HCT116 (cell line): ENCODE measurements around the gene P4HTM. TPM values are rescaled to one million over a fixed set of nuclear protein-coding genes. Genes with fewer than 3 reads are reported as not detected.

Experiments used
- ATAC-seq: fragments of 200-7000 bp; cut with Tn5 transposase; 2 replicates; pipeline ENCODE4 v1.9.1; 2020; ENCODE audit warnings: mild to moderate bottlenecking, moderate library complexity
- BruUV-seq: library from RNA; stranded (reverse); fragments of 400-500 nt; replicated peaks from 2 replicates; lab custom pipeline; 2021; lab: Mats Ljungman, UMichigan
- CTCF ChIA-PET: fragments of 300-600 bp; sonication (Branson Sonifier 250); formaldehyde crosslinking; loops from one replicate; lab custom pipeline; 2021; ENCODE audit warnings: antibody characterized with exemption; lab: Charles Lee
- POLR2A ChIA-PET: fragments of 300-600, 350-600 bp; sonication (Branson Sonifier 250); formaldehyde crosslinking; loops from one replicate; lab custom pipeline; 2021; ENCODE audit warnings: antibody characterized with exemption; lab: Charles Lee
- RAD21 ChIA-PET, 2 experiments: fragments of 300-600 bp; sonication (Branson Sonifier 250); formaldehyde crosslinking; loops; one replicate each; lab custom pipeline; 2023; ENCODE audit warnings: low total read pairs in 2 of 2; ENCODE audit not compliant: uncharacterized antibody in 2 of 2, unreplicated experiment in 2 of 2, low non-redundant PET in 1 of 2; lab: Charles Lee
- DNase-seq: peaks from one replicate; pipeline ENCODE4 v3.0.0-alpha.2; 2010; ENCODE audit warnings: low read depth, low spot score
- H2AFZ ChIP-seq: fragments of 200-600 bp; shearing (Covaris generic), sonication (generic); 2 replicates; pipeline ENCODE4 v1.6.1; 2017; ENCODE audit warnings: low read depth, mixed run types, mixed read lengths, antibody characterized with exemption, low read length; ENCODE audit not compliant: poor library complexity, severe bottlenecking
- H3K27ac ChIP-seq: 2 replicates; pipeline ENCODE4 v1.5.1; 2012; ENCODE audit warnings: low read depth, low read length
- H3K27me3 ChIP-seq: fragments of 200-600 bp; sonication (generic); 2 replicates; pipeline ENCODE4 v1.6.1; 2016; ENCODE audit warnings: mixed run types, low read length, mixed read lengths; ENCODE audit not compliant: insufficient read depth
- H3K36me3 ChIP-seq, 2 experiments: fragments of 200-500 bp in 1 of 2; fragments of 200-600 bp in 1 of 2; sonication (Bioruptor generic) in 1 of 2; sonication (generic) in 1 of 2; 2 replicates each; pipeline versions ENCODE4 v1.5.1 to v1.6.1; 2014 to 2016; ENCODE audit warnings: low read length in 2 of 2, inconsistent platforms in 1 of 2, mixed read lengths in 1 of 2, mixed run types in 1 of 2; ENCODE audit not compliant: insufficient read depth in 2 of 2, control insufficient read depth in 1 of 2
- H3K4me1 ChIP-seq, 2 experiments: fragments of 200-600 bp in 1 of 2; sonication (generic) in 1 of 2; 2 replicates each; pipeline versions ENCODE4 v1.5.1 to v1.6.1; 2012 to 2017; ENCODE audit warnings: low read length in 2 of 2, inconsistent platforms in 1 of 2, mild to moderate bottlenecking in 1 of 2, mixed read lengths in 1 of 2, mixed run types in 1 of 2, moderate library complexity in 1 of 2; ENCODE audit not compliant: insufficient read depth in 2 of 2, control insufficient read depth in 1 of 2
- H3K4me2 ChIP-seq: fragments of 200-600 bp; sonication (generic); 2 replicates; pipeline ENCODE4 v1.6.1; 2017; ENCODE audit warnings: mixed run types, low read length, mixed read lengths
- H3K4me3 ChIP-seq, 2 experiments: fragments of 200-600 bp in 1 of 2; sonication (generic) in 1 of 2; replicated peaks in 1 of 2; 2 replicates each; pipeline ENCODE4 v1.5.1; 2011 to 2016; ENCODE audit warnings: low read length in 2 of 2, control low read depth in 1 of 2, low read depth in 1 of 2, mild to moderate bottlenecking in 1 of 2, mixed read lengths in 1 of 2, mixed run types in 1 of 2
- H3K79me2 ChIP-seq: fragments of 200-600 bp; sonication (generic); 2 replicates; pipeline ENCODE4 v1.6.1; 2017; ENCODE audit warnings: mild to moderate bottlenecking, mixed run types, low read length, moderate library complexity, mixed read lengths; ENCODE audit not compliant: insufficient read depth
- H3K9ac ChIP-seq: fragments of 200-600 bp; sonication (generic); 2 replicates; pipeline ENCODE4 v1.6.1; 2016; ENCODE audit warnings: low read length, mixed read lengths
- H3K9me2 ChIP-seq: fragments of 200-600 bp; sonication (generic), shearing (Covaris generic); 2 replicates; pipeline ENCODE4 v1.6.1; 2017; ENCODE audit warnings: mixed run types, mild to moderate bottlenecking, moderate library complexity; ENCODE audit not compliant: insufficient read depth
- H3K9me3 ChIP-seq, 2 experiments: fragments of 200-500 bp in 1 of 2; fragments of 200-600 bp in 1 of 2; sonication (Bioruptor generic) in 1 of 2; sonication (generic) in 1 of 2; 2 replicates each; pipeline ENCODE4 v1.6.1; 2014 to 2017; ENCODE audit warnings: low read length in 2 of 2, mixed read lengths in 2 of 2, inconsistent platforms in 1 of 2, low read depth in 1 of 2, mild to moderate bottlenecking in 1 of 2, mixed run types in 1 of 2, moderate library complexity in 1 of 2; ENCODE audit not compliant: control insufficient read depth in 1 of 2, insufficient read depth in 1 of 2
- H4K20me1 ChIP-seq: fragments of 200-600 bp; sonication (generic), shearing (Covaris generic); 2 replicates; pipeline ENCODE4 v1.6.1; 2017; ENCODE audit warnings: mixed run types, mild to moderate bottlenecking, moderate library complexity; ENCODE audit not compliant: insufficient read depth
- JUND ChIP-seq: IDR thresholded peaks from 2 replicates; pipeline ENCODE4 v1.6.1; 2012
- POLR2A ChIP-seq: IDR thresholded peaks from 2 replicates; pipeline ENCODE4 v1.7.0; 2011; ENCODE audit warnings: borderline replicate concordance; ENCODE audit not compliant: insufficient read depth, insufficient read length; ENCODE audit errors: extremely low read depth
- POLR2AphosphoS5 ChIP-seq: IDR thresholded peaks from 2 replicates; pipeline ENCODE4 v1.6.1; 2011; ENCODE audit warnings: mild to moderate bottlenecking, low read depth, low read length, moderate library complexity
- RAD21 ChIP-seq: IDR thresholded peaks from 2 replicates; pipeline ENCODE4 v1.6.1; 2012; ENCODE audit warnings: low read depth, mild to moderate bottlenecking
- SP1 ChIP-seq: IDR thresholded peaks from 2 replicates; pipeline ENCODE4 v1.6.1; 2012; ENCODE audit warnings: low read depth
- YY1 ChIP-seq: IDR thresholded peaks from 2 replicates; pipeline ENCODE4 v1.6.1; 2011; ENCODE audit warnings: low read length, low read depth, moderate library complexity, mild to moderate bottlenecking; ENCODE audit not compliant: insufficient replicate concordance; ENCODE audit errors: extremely low read depth
- ZFX ChIP-seq: fragments of 450-650 bp; IDR thresholded peaks from 2 replicates; pipeline ENCODE4 v1.6.1; 2017
- intact Hi-C: fragments of 100-400 bp; cut with micrococcal nuclease; formaldehyde crosslinking; loops from 2 replicates; pipeline ENCODE4 v1.10.0; 2022
- total RNA-seq: library from RNA; stranded (reverse); gene quantifications from one replicate; pipeline ENCODE4 v1.2.1, GENCODE V29; 2021; ENCODE audit not compliant: unreplicated experiment
- TF ChIP-seq, protein P1 (sequence below): IDR thresholded peaks from 2 replicates; pipeline ENCODE4 v1.6.1; 2012; ENCODE audit warnings: low read depth
- TF ChIP-seq, protein P2 (sequence below), 3 experiments: fragments of 200-600 bp in 1 of 3; sonication (generic) in 1 of 3; IDR thresholded peaks in 2 of 3; conservative IDR thresholded peaks in 1 of 3; 2 replicates each; pipeline ENCODE4 v1.5.1; 2012 to 2017; ENCODE audit warnings: low read depth in 2 of 3, low read length in 2 of 3, antibody characterized with exemption in 1 of 3, borderline replicate concordance in 1 of 3, control low read depth in 1 of 3, mild to moderate bottlenecking in 1 of 3, mixed read lengths in 1 of 3, mixed run types in 1 of 3, moderate library complexity in 1 of 3; ENCODE audit not compliant: insufficient read depth in 1 of 3
- TF ChIP-seq, protein P3 (sequence below): IDR thresholded peaks from 2 replicates; pipeline ENCODE4 v1.6.1; 2012

The P4HTM gene
- total RNA-seq, 1 experiment from 2014 or later, result 60.5 TPM

DNA sequence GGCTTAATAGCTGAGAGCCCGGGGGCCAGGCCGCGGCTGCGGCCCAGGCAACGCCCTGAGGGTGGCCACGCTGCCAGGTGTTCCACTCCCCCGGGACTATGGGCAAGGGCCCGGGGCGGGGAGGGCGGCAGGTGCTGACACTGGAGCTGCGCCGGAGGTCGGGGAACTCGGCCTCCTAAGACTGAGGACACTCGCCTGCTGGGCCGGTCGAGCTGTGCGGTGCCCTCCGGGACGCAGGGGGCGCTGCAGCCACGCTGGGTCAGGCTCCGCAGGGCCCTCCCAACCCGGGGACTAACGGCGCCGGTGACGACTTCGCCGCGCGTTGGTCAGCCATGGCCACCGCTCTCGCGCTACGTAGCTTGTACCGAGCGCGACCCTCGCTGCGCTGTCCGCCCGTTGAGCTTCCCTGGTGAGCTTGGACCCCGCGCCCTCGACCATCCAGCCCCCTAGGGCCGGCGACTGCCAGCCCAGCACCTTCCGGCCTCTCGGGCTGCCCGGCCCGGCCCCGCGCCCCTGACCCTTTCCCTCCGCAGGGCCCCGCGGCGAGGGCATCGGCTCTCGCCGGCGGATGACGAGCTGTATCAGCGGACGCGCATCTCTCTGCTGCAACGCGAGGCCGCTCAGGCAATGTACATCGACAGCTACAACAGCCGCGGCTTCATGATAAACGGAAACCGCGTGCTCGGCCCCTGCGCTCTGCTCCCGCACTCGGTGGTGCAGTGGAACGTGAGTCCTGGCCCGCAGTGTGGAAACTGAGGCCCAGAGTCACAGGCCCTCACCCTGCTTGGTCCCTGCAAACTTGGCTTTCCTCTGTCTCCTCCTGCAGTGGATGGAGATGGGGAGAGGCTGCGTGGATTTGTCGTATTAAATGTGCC lies 32.0 kb downstream of the P4HTM start, which contains the start of gene NDUFAF3:
NDUFAF3 (plus strand) TSS at position 309 of the 875 bp plus-strand sequence; CDS start at position 333, 24 bp downstream.
- Histone ChIP-seq H3K79me2 (peaks cover 78% of the 10 kb centered on the region), H3K4me2 (peak within 1 kb of the TSS; percentile 90), H3K27me3 (no peaks in the 10 kb centered on the region), H3K9me3 (no peaks in the 10 kb centered on the region), H2AFZ (no peak within 1 kb of the TSS), H4K20me1 (no peaks in the 10 kb centered on the region; the same call in 1 of the 2 replicates), H3K36me3 (peaks cover 18 to 39% of the 10 kb centered on the region in 2 experiments; a peak in 3 of 4 replicates), H3K9ac (peak within 1 kb of the TSS; percentile 99), H3K4me3 (peak within 1 kb of the TSS; percentile 80 to 98), H3K4me1 (peaks cover 17 to 62% of the 10 kb centered on the region in 2 experiments), H3K27ac (peak within 1 kb of the TSS; percentile 99), H3K9me2 (no peaks in the 10 kb centered on the region)
- DNase-seq (peak; percentile 90), ATAC-seq (peak; percentile 66)
- CTCF ChIA-PET, result interaction anchor here (0.7 to 3.5 kb wide), 8 partner anchors 14 to 621 kb away, joined by 3 to 29 read pairs (median 5); partner anchors contain the start of genes P4HTM, QRICH1 and WDR6
- RAD21 ChIA-PET, result interaction anchor here in 1 of 2 experiments (0.7 kb wide), 1 partner anchor 337 kb away, joined by 3 read pairs; no protein-coding TSS in a partner anchor
- intact Hi-C loops, result loop anchor here (1.0 to 2.0 kb wide), 2 partner anchors 33 to 72 kb away; partner anchors contain the start of gene QRICH1
- no TSS peak for BruUV-seq
- POLR2A ChIA-PET, result interaction anchor here (0.6 to 5.3 kb wide), 17 partner anchors 7 to 934 kb away, joined by 3 to 52 read pairs (median 5); partner anchors contain the start of genes IMPDH2, P4HTM, PFKFB4 and QRICH1
- TF ChIP-seq POLR2A (peak; percentile 72), JUND (no peak), POLR2AphosphoS5 (peak; percentile 91), YY1 (peak; percentile 87), SP1 (no peak), RAD21 (no peak), ZFX (peak; percentile 72)
- TF ChIP-seq, protein P1, sequence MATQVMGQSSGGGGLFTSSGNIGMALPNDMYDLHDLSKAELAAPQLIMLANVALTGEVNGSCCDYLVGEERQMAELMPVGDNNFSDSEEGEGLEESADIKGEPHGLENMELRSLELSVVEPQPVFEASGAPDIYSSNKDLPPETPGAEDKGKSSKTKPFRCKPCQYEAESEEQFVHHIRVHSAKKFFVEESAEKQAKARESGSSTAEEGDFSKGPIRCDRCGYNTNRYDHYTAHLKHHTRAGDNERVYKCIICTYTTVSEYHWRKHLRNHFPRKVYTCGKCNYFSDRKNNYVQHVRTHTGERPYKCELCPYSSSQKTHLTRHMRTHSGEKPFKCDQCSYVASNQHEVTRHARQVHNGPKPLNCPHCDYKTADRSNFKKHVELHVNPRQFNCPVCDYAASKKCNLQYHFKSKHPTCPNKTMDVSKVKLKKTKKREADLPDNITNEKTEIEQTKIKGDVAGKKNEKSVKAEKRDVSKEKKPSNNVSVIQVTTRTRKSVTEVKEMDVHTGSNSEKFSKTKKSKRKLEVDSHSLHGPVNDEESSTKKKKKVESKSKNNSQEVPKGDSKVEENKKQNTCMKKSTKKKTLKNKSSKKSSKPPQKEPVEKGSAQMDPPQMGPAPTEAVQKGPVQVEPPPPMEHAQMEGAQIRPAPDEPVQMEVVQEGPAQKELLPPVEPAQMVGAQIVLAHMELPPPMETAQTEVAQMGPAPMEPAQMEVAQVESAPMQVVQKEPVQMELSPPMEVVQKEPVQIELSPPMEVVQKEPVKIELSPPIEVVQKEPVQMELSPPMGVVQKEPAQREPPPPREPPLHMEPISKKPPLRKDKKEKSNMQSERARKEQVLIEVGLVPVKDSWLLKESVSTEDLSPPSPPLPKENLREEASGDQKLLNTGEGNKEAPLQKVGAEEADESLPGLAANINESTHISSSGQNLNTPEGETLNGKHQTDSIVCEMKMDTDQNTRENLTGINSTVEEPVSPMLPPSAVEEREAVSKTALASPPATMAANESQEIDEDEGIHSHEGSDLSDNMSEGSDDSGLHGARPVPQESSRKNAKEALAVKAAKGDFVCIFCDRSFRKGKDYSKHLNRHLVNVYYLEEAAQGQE, result no peak
- TF ChIP-seq, protein P2, sequence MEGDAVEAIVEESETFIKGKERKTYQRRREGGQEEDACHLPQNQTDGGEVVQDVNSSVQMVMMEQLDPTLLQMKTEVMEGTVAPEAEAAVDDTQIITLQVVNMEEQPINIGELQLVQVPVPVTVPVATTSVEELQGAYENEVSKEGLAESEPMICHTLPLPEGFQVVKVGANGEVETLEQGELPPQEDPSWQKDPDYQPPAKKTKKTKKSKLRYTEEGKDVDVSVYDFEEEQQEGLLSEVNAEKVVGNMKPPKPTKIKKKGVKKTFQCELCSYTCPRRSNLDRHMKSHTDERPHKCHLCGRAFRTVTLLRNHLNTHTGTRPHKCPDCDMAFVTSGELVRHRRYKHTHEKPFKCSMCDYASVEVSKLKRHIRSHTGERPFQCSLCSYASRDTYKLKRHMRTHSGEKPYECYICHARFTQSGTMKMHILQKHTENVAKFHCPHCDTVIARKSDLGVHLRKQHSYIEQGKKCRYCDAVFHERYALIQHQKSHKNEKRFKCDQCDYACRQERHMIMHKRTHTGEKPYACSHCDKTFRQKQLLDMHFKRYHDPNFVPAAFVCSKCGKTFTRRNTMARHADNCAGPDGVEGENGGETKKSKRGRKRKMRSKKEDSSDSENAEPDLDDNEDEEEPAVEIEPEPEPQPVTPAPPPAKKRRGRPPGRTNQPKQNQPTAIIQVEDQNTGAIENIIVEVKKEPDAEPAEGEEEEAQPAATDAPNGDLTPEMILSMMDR (IDR thresholded peaks at IDR 0.05 in 2 of 3, conservative IDR thresholded peaks at IDR 0.05 in 1 of 3; ENCODE audit: borderline replicate concordance in 1 of 3, insufficient read depth in 1 of 3, low read depth in 2 of 3, low read length in 2 of 3), result peak in 2 of 3 experiments; percentile 82 to 92; a peak in 4 of 6 replicates
- TF ChIP-seq, protein P3, sequence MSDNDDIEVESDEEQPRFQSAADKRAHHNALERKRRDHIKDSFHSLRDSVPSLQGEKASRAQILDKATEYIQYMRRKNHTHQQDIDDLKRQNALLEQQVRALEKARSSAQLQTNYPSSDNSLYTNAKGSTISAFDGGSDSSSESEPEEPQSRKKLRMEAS, result no peak
